HCT116 (cell line): ENCODE data around the gene AK6. TPM values are rescaled to one million over a fixed set of nuclear protein-coding genes. Genes with fewer than 3 reads are reported as not detected.

ENCODE experiments used
- ATAC-seq: fragments of 200-7000 bp; cut with Tn5 transposase; 2 replicates; pipeline ENCODE4 v1.9.1; 2020; ENCODE audit warnings: mild to moderate bottlenecking, moderate library complexity
- BruUV-seq: library from RNA; stranded (reverse); fragments of 400-500 nt; replicated peaks from 2 replicates; lab custom pipeline; 2021; lab: Mats Ljungman, UMichigan
- CTCF ChIA-PET: fragments of 300-600 bp; sonication (Branson Sonifier 250); formaldehyde crosslinking; loops from one replicate; lab custom pipeline; 2021; ENCODE audit warnings: antibody characterized with exemption; lab: Charles Lee
- POLR2A ChIA-PET: fragments of 300-600, 350-600 bp; sonication (Branson Sonifier 250); formaldehyde crosslinking; loops from one replicate; lab custom pipeline; 2021; ENCODE audit warnings: antibody characterized with exemption; lab: Charles Lee
- RAD21 ChIA-PET, 2 experiments: fragments of 300-600 bp; sonication (Branson Sonifier 250); formaldehyde crosslinking; loops; one replicate each; lab custom pipeline; 2023; ENCODE audit warnings: low total read pairs in 2 of 2; ENCODE audit not compliant: uncharacterized antibody in 2 of 2, unreplicated experiment in 2 of 2, low non-redundant PET in 1 of 2; lab: Charles Lee
- DNase-seq: peaks from one replicate; pipeline ENCODE4 v3.0.0-alpha.2; 2010; ENCODE audit warnings: low read depth, low spot score
- H2AFZ ChIP-seq: fragments of 200-600 bp; shearing (Covaris generic), sonication (generic); 2 replicates; pipeline ENCODE4 v1.6.1; 2017; ENCODE audit warnings: low read depth, mixed run types, mixed read lengths, antibody characterized with exemption, low read length; ENCODE audit not compliant: poor library complexity, severe bottlenecking
- H3K27ac ChIP-seq: 2 replicates; pipeline ENCODE4 v1.5.1; 2012; ENCODE audit warnings: low read depth, low read length
- H3K27me3 ChIP-seq: fragments of 200-600 bp; sonication (generic); 2 replicates; pipeline ENCODE4 v1.6.1; 2016; ENCODE audit warnings: mixed run types, low read length, mixed read lengths; ENCODE audit not compliant: insufficient read depth
- H3K36me3 ChIP-seq, 2 experiments: fragments of 200-500 bp in 1 of 2; fragments of 200-600 bp in 1 of 2; sonication (Bioruptor generic) in 1 of 2; sonication (generic) in 1 of 2; 2 replicates each; pipeline versions ENCODE4 v1.5.1 to v1.6.1; 2014 to 2016; ENCODE audit warnings: low read length in 2 of 2, inconsistent platforms in 1 of 2, mixed read lengths in 1 of 2, mixed run types in 1 of 2; ENCODE audit not compliant: insufficient read depth in 2 of 2, control insufficient read depth in 1 of 2
- H3K4me1 ChIP-seq, 2 experiments: fragments of 200-600 bp in 1 of 2; sonication (generic) in 1 of 2; 2 replicates each; pipeline versions ENCODE4 v1.5.1 to v1.6.1; 2012 to 2017; ENCODE audit warnings: low read length in 2 of 2, inconsistent platforms in 1 of 2, mild to moderate bottlenecking in 1 of 2, mixed read lengths in 1 of 2, mixed run types in 1 of 2, moderate library complexity in 1 of 2; ENCODE audit not compliant: insufficient read depth in 2 of 2, control insufficient read depth in 1 of 2
- H3K4me2 ChIP-seq: fragments of 200-600 bp; sonication (generic); 2 replicates; pipeline ENCODE4 v1.6.1; 2017; ENCODE audit warnings: mixed run types, low read length, mixed read lengths
- H3K4me3 ChIP-seq, 2 experiments: fragments of 200-600 bp in 1 of 2; sonication (generic) in 1 of 2; replicated peaks in 1 of 2; 2 replicates each; pipeline ENCODE4 v1.5.1; 2011 to 2016; ENCODE audit warnings: low read length in 2 of 2, control low read depth in 1 of 2, low read depth in 1 of 2, mild to moderate bottlenecking in 1 of 2, mixed read lengths in 1 of 2, mixed run types in 1 of 2
- H3K79me2 ChIP-seq: fragments of 200-600 bp; sonication (generic); 2 replicates; pipeline ENCODE4 v1.6.1; 2017; ENCODE audit warnings: mild to moderate bottlenecking, mixed run types, low read length, moderate library complexity, mixed read lengths; ENCODE audit not compliant: insufficient read depth
- H3K9ac ChIP-seq: fragments of 200-600 bp; sonication (generic); 2 replicates; pipeline ENCODE4 v1.6.1; 2016; ENCODE audit warnings: low read length, mixed read lengths
- H3K9me2 ChIP-seq: fragments of 200-600 bp; sonication (generic), shearing (Covaris generic); 2 replicates; pipeline ENCODE4 v1.6.1; 2017; ENCODE audit warnings: mixed run types, mild to moderate bottlenecking, moderate library complexity; ENCODE audit not compliant: insufficient read depth
- H3K9me3 ChIP-seq, 2 experiments: fragments of 200-500 bp in 1 of 2; fragments of 200-600 bp in 1 of 2; sonication (Bioruptor generic) in 1 of 2; sonication (generic) in 1 of 2; 2 replicates each; pipeline ENCODE4 v1.6.1; 2014 to 2017; ENCODE audit warnings: low read length in 2 of 2, mixed read lengths in 2 of 2, inconsistent platforms in 1 of 2, low read depth in 1 of 2, mild to moderate bottlenecking in 1 of 2, mixed run types in 1 of 2, moderate library complexity in 1 of 2; ENCODE audit not compliant: control insufficient read depth in 1 of 2, insufficient read depth in 1 of 2
- H4K20me1 ChIP-seq: fragments of 200-600 bp; sonication (generic), shearing (Covaris generic); 2 replicates; pipeline ENCODE4 v1.6.1; 2017; ENCODE audit warnings: mixed run types, mild to moderate bottlenecking, moderate library complexity; ENCODE audit not compliant: insufficient read depth
- ATF3 ChIP-seq: IDR thresholded peaks from 2 replicates; pipeline ENCODE4 v1.6.1; 2012
- CEBPB ChIP-seq: IDR thresholded peaks from 2 replicates; pipeline ENCODE4 v1.6.1; 2012; ENCODE audit warnings: low read depth
- ELF1 ChIP-seq: IDR thresholded peaks from 2 replicates; pipeline ENCODE4 v1.6.1; 2012; ENCODE audit warnings: low read depth, borderline replicate concordance
- EZH2phosphoT487 ChIP-seq: fragments of 200-600 bp; IDR thresholded peaks from 2 replicates; pipeline ENCODE4 v1.6.1; 2018; ENCODE audit warnings: antibody characterized with exemption, borderline replicate concordance
- JUND ChIP-seq: IDR thresholded peaks from 2 replicates; pipeline ENCODE4 v1.6.1; 2012
- MAX ChIP-seq: IDR thresholded peaks from 2 replicates; pipeline ENCODE4 v1.6.1; 2012
- POLR2AphosphoS5 ChIP-seq: IDR thresholded peaks from 2 replicates; pipeline ENCODE4 v1.6.1; 2011; ENCODE audit warnings: mild to moderate bottlenecking, low read depth, low read length, moderate library complexity
- REST ChIP-seq: IDR thresholded peaks from 2 replicates; pipeline ENCODE4 v1.6.1; 2012; ENCODE audit warnings: low read depth
- TCF7L2 ChIP-seq: IDR thresholded peaks from 2 replicates; pipeline ENCODE4 v1.7.0; 2011; ENCODE audit warnings: borderline replicate concordance, inconsistent platforms; ENCODE audit not compliant: insufficient read depth, insufficient read length; ENCODE audit errors: extremely low read depth
- YY1 ChIP-seq: IDR thresholded peaks from 2 replicates; pipeline ENCODE4 v1.6.1; 2011; ENCODE audit warnings: low read length, low read depth, moderate library complexity, mild to moderate bottlenecking; ENCODE audit not compliant: insufficient replicate concordance; ENCODE audit errors: extremely low read depth
- ZBTB33 ChIP-seq: IDR thresholded peaks from 2 replicates; pipeline ENCODE4 v1.6.1; 2011; ENCODE audit warnings: mild to moderate bottlenecking, low read length, moderate library complexity; ENCODE audit not compliant: insufficient replicate concordance; ENCODE audit errors: extremely low read depth
- ZNF274 ChIP-seq: fragments of 200-500 bp; sonication (Bioruptor generic); IDR thresholded peaks from 2 replicates; pipeline ENCODE4 v1.6.1; 2014; ENCODE audit warnings: mild to moderate bottlenecking, low read depth, low read length, inconsistent platforms
- intact Hi-C: fragments of 100-400 bp; cut with micrococcal nuclease; formaldehyde crosslinking; loops from 2 replicates; pipeline ENCODE4 v1.10.0; 2022
- total RNA-seq: library from RNA; stranded (reverse); gene quantifications from one replicate; pipeline ENCODE4 v1.2.1, GENCODE V29; 2021; ENCODE audit not compliant: unreplicated experiment

AK6 gene
- total RNA-seq, 1 experiment from 2014 or later, result 33.4 TPM

GRCh38 chr5:69341520-69342161 lies 27.7 kb downstream of the AK6 start:
- Histone ChIP-seq H3K9ac (no peak overlapping the region), H3K4me2 (no peak overlapping the region), H3K9me3 (no peaks in the 10 kb centered on the region), H3K4me1 (no peaks in the 10 kb centered on the region), H3K9me2 (no peaks in the 10 kb centered on the region), H3K79me2 (no peaks in the 10 kb centered on the region), H3K27ac (no peak overlapping the region), H3K36me3 (no peaks in the 10 kb centered on the region), H3K4me3 (no peak overlapping the region), H4K20me1 (no peaks in the 10 kb centered on the region), H2AFZ (no peak overlapping the region), H3K27me3 (no peaks in the 10 kb centered on the region)
- TF ChIP-seq CEBPB (no peak), ATF3 (no peak), JUND (no peak), TCF7L2 (no peak), EZH2phosphoT487 (no peak), MAX (no peak), ZNF274 (no peak), REST (no peak), ELF1 (no peak), POLR2AphosphoS5 (no peak), YY1 (no peak), ZBTB33 (no peak)
- BruUV-seq, result no TSS peak
- ChIA-PET POLR2A (interaction anchor here (0.6 kb wide), 1 partner anchor 235 kb away, joined by 3 read pairs; no protein-coding TSS in a partner anchor), CTCF (no interaction called here), RAD21 (no interaction called here)
- ATAC-seq (no peak), DNase-seq (no peak)
- intact Hi-C loops, result no loop called here
